Prostate gland (tissue), 2 donors: ENCODE measurements around the gene HCK. TPM values are rescaled to one million over a fixed set of nuclear protein-coding genes. Genes with fewer than 3 reads are reported as not detected.

Source experiments
- DNase-seq: peaks from one replicate; pipeline ENCODE4 v3.0.0-alpha.2; 2019; ENCODE audit warnings: low spot score
- H3K27ac ChIP-seq, 2 donors: fragments of 200-600 bp; sonication (generic); 2 replicates each; pipeline ENCODE4 v1.5.1; 2017 to 2019
- H3K27me3 ChIP-seq: fragments of 200-600 bp; sonication (generic); replicated peaks from 2 replicates; pipeline ENCODE4 v1.5.1; 2019; ENCODE audit not compliant: insufficient read depth
- H3K36me3 ChIP-seq, 2 donors: fragments of 200-600 bp; sonication (generic); 1 replicate in 1 of 2; 2 replicates in 1 of 2; pipeline versions ENCODE4 v1.5.1 to v1.8.1; 2017 to 2019
- H3K4me1 ChIP-seq: fragments of 200-600 bp; sonication (generic); replicated peaks from 2 replicates; pipeline ENCODE4 v1.5.1; 2019
- H3K4me3 ChIP-seq, 2 donors: fragments of 200-600 bp; sonication (generic); 2 replicates each; pipeline ENCODE4 v1.5.1; 2017 to 2019
- H3K9me3 ChIP-seq: fragments of 200-600 bp; sonication (generic); 2 replicates; pipeline ENCODE4 v1.5.1; 2017
- CTCF ChIP-seq, 4 experiments: fragments of 200-600 bp in 2 of 4; fragments of 450-650 bp in 2 of 4; sonication (generic) in 2 of 4; IDR thresholded peaks; 1 replicate in 3 of 4; 2 replicates in 1 of 4; pipeline ENCODE4 v1.5.1; 2016 to 2019; ENCODE audit warnings: antibody characterized with exemption in 4 of 4, mild to moderate bottlenecking in 2 of 4, moderate library complexity in 2 of 4
- POLR2A ChIP-seq: fragments of 450-650 bp; IDR thresholded peaks from one replicate; pipeline ENCODE4 v1.6.1; 2016; ENCODE audit warnings: antibody characterized with exemption, mild to moderate bottlenecking
- POLR2AphosphoS5 ChIP-seq: sonication (generic); formaldehyde crosslinking; IDR thresholded peaks from one replicate; pipeline ENCODE4 v1.6.1; 2017; ENCODE audit warnings: antibody characterized with exemption
- WGBS: methylation state at CpG from one replicate; pipeline ENCODE4 v1.1.5; 2018; 5-methylcytosine and 5-hydroxymethylcytosine counted together
- intact Hi-C: fragments of 100-400 bp; cut with DNase I; formaldehyde crosslinking; loops from one replicate; pipeline ENCODE4 v1.14.2; 2022
- total RNA-seq, 2 donors: library from RNA; depleted of rRNA; stranded (reverse); fragments of >200 nt; gene quantifications; one replicate each; pipeline ENCODE4 v1.1.0, GENCODE V29; 2016

The HCK gene
- total RNA-seq, 2 donors from 2014 or later = 3.1 to 6.0 TPM

GRCh38 chr20:32067234-32067821, 15.3 kb downstream of the HCK start:
- Histone ChIP-seq H3K27ac (no peak overlapping the region), H3K27me3 (peaks cover 2% of the 10 kb centered on the region), H3K4me1 (no peaks in the 10 kb centered on the region), H3K4me3 (no peak overlapping the region), H3K36me3 (no peaks in the 10 kb centered on the region), H3K9me3 (no peaks in the 10 kb centered on the region)
- TF ChIP-seq CTCF (IDR thresholded peaks at IDR 0.05) (no peak), POLR2AphosphoS5 (no peak), POLR2A (no peak)
- intact Hi-C loops = no loop called here
- 47% methylated on average over 6 of the region's 6 CpGs for WGBS
- DNase-seq = no peak

DNA sequence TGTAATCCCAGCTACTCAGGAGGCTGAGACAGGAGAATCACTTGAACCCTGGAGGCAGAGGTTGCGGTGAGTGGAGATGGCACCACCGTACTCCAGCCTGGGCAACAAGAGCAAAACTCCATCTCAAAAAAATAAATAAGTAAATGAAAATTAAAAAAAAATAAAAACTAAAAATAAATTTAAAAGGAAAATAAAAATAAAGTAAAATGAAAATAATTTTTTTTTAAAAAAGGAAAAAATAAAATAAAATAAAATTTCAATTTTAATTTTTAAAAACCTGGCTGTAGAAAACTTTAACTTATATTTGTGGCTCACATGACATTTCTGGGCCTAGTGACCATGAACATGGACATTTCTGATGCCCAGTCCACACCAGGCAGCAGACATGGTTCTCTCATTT, 16.1 kb downstream of the HCK start:
- Histone ChIP-seq H3K36me3 (no peaks in the 10 kb centered on the region), H3K27ac (no peak overlapping the region), H3K4me3 (no peak overlapping the region), H3K4me1 (no peaks in the 10 kb centered on the region), H3K9me3 (no peaks in the 10 kb centered on the region), H3K27me3 (peaks cover 2% of the 10 kb centered on the region)
- no peak for DNase-seq
- 98% methylated on average over 2 of the region's 2 CpGs for WGBS
- intact Hi-C loops = no loop called here
- TF ChIP-seq POLR2A (no peak), CTCF (IDR thresholded peaks at IDR 0.05) (no peak), POLR2AphosphoS5 (no peak)

GRCh38 chr20:32069711-32070110, 17.7 kb downstream of the HCK start:
- no peaks in the 10 kb centered on the region for H3K36me3 ChIP-seq
- H3K4me3 ChIP-seq = no peak overlapping the region
- no peaks in the 10 kb centered on the region for H3K4me1 ChIP-seq
- intact Hi-C loops = no loop called here
- H3K9me3 ChIP-seq = no peaks in the 10 kb centered on the region
- TF ChIP-seq POLR2AphosphoS5 = no peak
- no peak for TF ChIP-seq CTCF (IDR thresholded peaks at IDR 0.05)
- TF ChIP-seq POLR2A = no peak
- H3K27me3 ChIP-seq = peaks cover under 1% of the 10 kb centered on the region
- no peak for DNase-seq
- H3K27ac ChIP-seq = no peak overlapping the region

DNA sequence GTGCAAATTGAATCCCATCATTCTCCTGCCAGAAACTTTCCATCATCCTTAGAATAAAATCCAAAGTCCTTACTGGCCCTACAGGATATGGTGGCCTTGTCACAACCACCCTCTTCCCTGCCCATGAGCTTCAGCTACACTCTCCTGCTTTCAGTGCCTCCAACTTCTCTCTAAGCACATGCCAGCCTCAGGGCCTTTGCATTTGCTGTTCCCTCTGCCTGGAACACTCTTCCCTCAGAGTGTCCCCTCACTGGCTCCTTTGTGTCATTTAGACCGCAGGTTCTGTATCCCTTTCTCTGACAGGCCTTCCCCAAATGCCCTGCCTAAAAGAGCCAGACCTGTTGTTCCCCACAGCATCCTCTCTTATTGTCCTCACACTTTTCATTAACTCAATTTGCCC, 18.2 kb downstream of the HCK start:
- 85% methylated on average over 1 of the region's 1 CpG for WGBS
- Histone ChIP-seq H3K27me3 (no peaks in the 10 kb centered on the region), H3K4me3 (no peak overlapping the region), H3K4me1 (no peaks in the 10 kb centered on the region), H3K27ac (no peak overlapping the region), H3K9me3 (no peaks in the 10 kb centered on the region), H3K36me3 (no peaks in the 10 kb centered on the region)
- no peak for TF ChIP-seq POLR2AphosphoS5
- TF ChIP-seq CTCF (IDR thresholded peaks at IDR 0.05) = no peak
- no peak for TF ChIP-seq POLR2A
- DNase-seq = no peak
- intact Hi-C loops = no loop called here

DNA sequence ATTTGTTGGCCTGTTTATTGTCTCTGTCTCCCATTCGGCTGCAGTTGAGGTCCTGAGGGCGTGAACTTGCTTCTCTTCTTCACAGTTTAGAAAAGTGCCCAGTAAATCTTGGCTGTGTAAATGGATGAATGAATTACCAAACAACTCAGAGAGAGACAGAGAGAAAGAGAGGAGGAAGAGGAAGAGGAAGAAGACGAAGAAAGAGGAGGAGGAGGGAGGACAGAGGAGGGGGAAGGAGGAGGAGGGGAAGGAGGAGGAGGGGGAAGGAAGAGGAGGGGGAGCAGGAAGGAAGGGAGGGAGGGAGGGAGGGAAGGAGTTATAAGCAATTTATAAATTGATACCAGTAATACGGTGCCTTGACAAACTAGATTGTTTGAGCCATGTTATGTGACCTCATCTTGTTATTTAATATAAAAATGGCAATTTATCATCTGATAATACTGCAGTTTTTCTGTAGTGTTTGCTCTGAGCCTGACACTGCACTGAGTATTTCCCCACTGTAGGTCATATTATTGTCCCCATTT, 18.7 kb downstream of the HCK start:
- TF ChIP-seq POLR2AphosphoS5 = no peak
- Histone ChIP-seq H3K9me3 (no peaks in the 10 kb centered on the region), H3K4me3 (no peak overlapping the region), H3K27me3 (no peaks in the 10 kb centered on the region), H3K36me3 (no peaks in the 10 kb centered on the region), H3K4me1 (no peaks in the 10 kb centered on the region), H3K27ac (no peak overlapping the region)
- intact Hi-C loops = no loop called here
- WGBS = 46% methylated on average over 4 of the region's 4 CpGs
- DNase-seq = no peak
